ENCODE data around the gene STPG2.

STPG2 gene

DNA sequence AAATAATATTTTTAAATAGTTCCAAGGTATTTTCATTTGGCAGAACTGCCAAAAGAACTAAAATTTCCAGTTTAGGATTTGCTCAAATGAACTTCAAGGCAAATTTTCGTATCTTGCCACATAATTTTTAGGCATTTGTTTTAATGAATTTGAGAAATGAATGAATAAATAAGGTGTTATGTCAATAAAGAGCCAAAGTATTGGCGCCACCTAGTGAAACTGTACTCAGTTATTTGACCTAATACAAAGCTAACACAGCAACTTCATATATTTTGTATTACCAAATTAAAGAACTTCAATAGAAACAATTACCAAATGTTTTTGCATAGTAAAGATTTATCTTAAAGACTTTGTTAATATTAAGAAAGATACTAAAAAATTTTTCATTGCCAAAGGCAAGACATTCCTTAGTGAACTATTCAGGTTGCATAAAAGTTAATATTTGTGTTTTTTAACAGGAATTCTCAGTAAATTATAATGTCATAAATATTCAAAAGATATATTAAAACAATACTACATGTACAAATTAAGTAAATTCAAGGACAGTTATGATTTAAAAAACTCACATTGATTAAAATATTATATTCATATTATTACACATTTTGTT is 50.3 kb downstream of the STPG2 start:
- Histone ChIP-seq H3K4me3 (ENCODE audit: low read depth, low read length) (no peak overlapping the region), H3K27me3 (no peaks in the 10 kb centered on the region), H3K9me3 (no peaks in the 10 kb centered on the region), H3K4me1 (no peaks in the 10 kb centered on the region), H3K36me3 (no peaks in the 10 kb centered on the region)
- TF ChIP-seq CTCF (IDR thresholded peaks at IDR 0.05; ENCODE audit: low read depth, low read length) = peak; percentile 61
- peak; percentile 22 for DNase-seq

DNA sequence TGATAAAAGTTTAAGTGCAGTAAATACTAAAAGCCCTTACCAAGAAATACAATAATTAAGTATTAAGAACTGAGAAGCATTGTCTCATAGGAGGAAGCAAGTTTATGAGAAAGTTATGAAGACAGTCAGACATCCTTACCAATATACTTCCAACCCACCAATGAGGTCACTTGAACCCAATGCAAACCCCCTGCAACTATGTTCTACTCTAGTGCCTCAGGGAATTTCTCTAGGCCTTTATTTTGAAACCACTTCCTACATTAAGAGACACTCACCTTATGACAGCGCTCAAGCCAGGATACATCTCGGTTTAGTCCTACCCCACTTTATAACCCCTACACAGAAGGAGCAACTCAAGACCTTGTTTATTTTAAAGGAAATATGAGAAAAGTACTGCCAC is 61.3 kb downstream of the STPG2 start:
- DNase-seq = no peak
- no peaks in the 10 kb centered on the region for H3K9me3 ChIP-seq
- no peaks in the 10 kb centered on the region for H3K4me1 ChIP-seq
- peaks cover 4% of the 10 kb centered on the region for H3K27me3 ChIP-seq
- no peak overlapping the region for H3K4me3 ChIP-seq (ENCODE audit: low read depth, low read length)
- no peak for TF ChIP-seq CTCF (IDR thresholded peaks at IDR 0.05; ENCODE audit: low read depth, low read length)
- H3K36me3 ChIP-seq = no peaks in the 10 kb centered on the region

DNA sequence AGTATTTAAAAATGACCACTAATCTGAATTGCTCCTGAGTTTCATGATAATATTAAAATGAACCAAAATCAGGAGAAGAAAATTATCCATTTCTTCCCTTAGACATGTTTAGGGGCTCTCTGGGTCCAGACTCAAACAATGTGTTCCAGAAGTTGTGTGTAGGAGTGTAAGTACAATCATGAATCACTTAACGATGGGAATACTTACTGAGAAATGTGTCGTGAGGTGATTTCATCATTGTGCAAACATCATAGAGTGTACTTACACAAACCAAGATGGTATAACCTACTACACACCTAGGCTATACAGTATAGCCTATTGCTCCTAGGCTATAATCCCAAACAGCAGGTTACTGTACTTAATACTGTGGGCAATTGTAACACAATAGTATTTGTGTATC is 74.8 kb downstream of the STPG2 start:
- Histone ChIP-seq H3K36me3 (no peaks in the 10 kb centered on the region), H3K9me3 (no peaks in the 10 kb centered on the region), H3K4me3 (ENCODE audit: low read depth, low read length) (no peak overlapping the region), H3K27me3 (0 out of 2 replicates have a peak, but pooled peaks cover 3% of the 10 kb centered on the region), H3K4me1 (no peaks in the 10 kb centered on the region)
- no peak for DNase-seq
- TF ChIP-seq CTCF (IDR thresholded peaks at IDR 0.05; ENCODE audit: low read depth, low read length) = no peak

DNA sequence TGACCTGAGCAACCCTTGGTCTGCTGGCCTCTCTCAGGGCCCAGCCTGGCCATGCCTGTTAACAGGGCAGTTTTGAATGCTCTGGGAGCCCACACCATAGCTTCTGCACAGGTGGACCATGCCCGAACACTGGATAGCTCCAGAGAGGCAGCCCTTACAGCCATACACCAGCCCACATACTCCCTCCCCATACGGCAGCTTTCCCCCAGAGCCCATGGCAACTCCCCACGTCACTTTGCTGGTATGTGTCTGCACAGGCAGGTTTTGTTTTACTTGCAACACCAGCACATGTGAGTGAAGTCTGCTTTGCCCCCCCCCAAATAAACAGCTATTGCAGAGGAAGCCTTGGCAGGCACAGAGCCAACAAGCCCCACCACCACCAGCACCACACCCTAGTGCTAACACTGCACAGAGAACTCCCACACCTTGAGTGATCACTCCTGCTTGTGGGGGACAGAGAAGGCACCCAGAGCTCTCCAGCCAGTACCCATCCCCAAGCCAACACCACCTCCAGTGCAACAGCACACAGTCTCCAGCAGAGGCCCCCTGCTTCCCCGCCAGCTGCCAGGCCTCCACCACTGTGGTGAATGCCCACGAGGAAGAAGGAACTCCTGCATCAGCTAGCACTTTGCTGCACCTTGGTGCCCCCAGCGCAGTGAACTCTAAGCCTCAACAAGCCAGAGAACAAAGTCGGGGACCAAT is 87.3 kb downstream of the STPG2 start:
- DNase-seq = peak; percentile 15
- peak; percentile 24; the same call in 1 of the 2 replicates for TF ChIP-seq CTCF (IDR thresholded peaks at IDR 0.05; ENCODE audit: low read depth, low read length)
- no peaks in the 10 kb centered on the region for H3K9me3 ChIP-seq

GRCh38 chr4:98046665-98047064 is 96.6 kb downstream of the STPG2 start:
- H3K9me3 ChIP-seq = no peaks in the 10 kb centered on the region
- no peak overlapping the region for H3K4me3 ChIP-seq (ENCODE audit: low read depth, low read length)
- no peaks in the 10 kb centered on the region for H3K4me1 ChIP-seq
- H3K27me3 ChIP-seq = no peaks in the 10 kb centered on the region
- no peak for DNase-seq
- H3K36me3 ChIP-seq = no peaks in the 10 kb centered on the region
- TF ChIP-seq CTCF (IDR thresholded peaks at IDR 0.05; ENCODE audit: low read depth, low read length) = peak; percentile 14; the same call in 1 of the 2 replicates

More for the DNA sequence above, 87.3 kb downstream of the STPG2 start:
- Histone ChIP-seq H3K36me3 (no peaks in the 10 kb centered on the region), H3K27me3 (no peaks in the 10 kb centered on the region), H3K4me3 (ENCODE audit: low read depth, low read length) (no peak overlapping the region), H3K4me1 (no peaks in the 10 kb centered on the region)

DNA sequence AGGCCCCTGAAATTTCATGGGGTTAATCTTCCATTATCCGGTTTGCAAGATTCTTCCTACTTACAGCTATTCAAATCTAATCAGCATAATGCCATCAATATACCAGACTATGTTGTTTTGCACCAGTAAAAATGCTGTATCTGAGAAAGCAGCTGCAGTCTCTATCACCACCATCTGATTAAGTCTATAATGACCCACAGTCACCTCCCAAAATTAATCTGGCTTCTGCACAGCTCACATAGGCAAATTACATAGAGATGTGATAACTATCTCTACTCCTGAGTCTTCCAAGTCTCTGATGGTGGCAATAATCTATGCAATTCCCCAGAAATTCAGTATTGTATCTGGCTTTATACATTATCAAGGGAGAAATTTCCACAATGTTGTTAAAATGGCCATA is 113.2 kb downstream of the STPG2 start:
- Histone ChIP-seq H3K9me3 (no peaks in the 10 kb centered on the region), H3K36me3 (no peaks in the 10 kb centered on the region), H3K4me1 (peaks cover 7% of the 10 kb centered on the region; the same call in 1 of the 2 replicates), H3K27me3 (no peaks in the 10 kb centered on the region), H3K4me3 (ENCODE audit: low read depth, low read length) (no peak overlapping the region)
- no peak for TF ChIP-seq CTCF (IDR thresholded peaks at IDR 0.05; ENCODE audit: low read depth, low read length)
- DNase-seq = no peak
